IMR-90 (cell line): Measurements from ENCODE around the gene FIGLA.

ENCODE experiments used
- CEBPB ChIP-seq: IDR thresholded peaks from 2 replicates; pipeline ENCODE4 v1.6.1; 2012; ENCODE audit warnings: low read depth, low read length, improper control_type of control experiment
- POLR2A ChIP-seq: IDR thresholded peaks from 2 replicates; pipeline ENCODE4 v1.6.1; 2012; ENCODE audit warnings: mild to moderate bottlenecking, low read depth, low read length
- RAD21 ChIP-seq: IDR thresholded peaks from 2 replicates; pipeline ENCODE4 v1.6.1; 2012; ENCODE audit warnings: low read length, improper control_type of control experiment
- SMC3 ChIP-seq: fragments of 150-350 bp; IDR thresholded peaks from 2 replicates; pipeline ENCODE4 v1.6.1; 2016; ENCODE audit warnings: low read depth, mild to moderate bottlenecking, antibody characterized with exemption, low read length, moderate library complexity

GRCh38 chr2:70820499-70820898 lies 30.1 kb upstream of the FIGLA start, which contains the start of gene CLEC4F:
- no peak for TF ChIP-seq POLR2A
- no peak for TF ChIP-seq RAD21
- no peak for TF ChIP-seq SMC3
- no peak for TF ChIP-seq CEBPB
